GM19351 (cell line): ENCODE results near the gene CLK3.
"Not testable (repeated sequence)": the region's sequence is repeated elsewhere in the genome, so short reads cannot be mapped to it uniquely, and the experiment has no call there.

Source experiments
- ATAC-seq: cut with Tn5 transposase; IDR thresholded peaks from one replicate; pipeline ENCODE4 v1.9.1; 2021; ENCODE audit warnings: mild to moderate bottlenecking, moderate library complexity; ENCODE audit not compliant: unreplicated experiment

Gene CLK3

DNA sequence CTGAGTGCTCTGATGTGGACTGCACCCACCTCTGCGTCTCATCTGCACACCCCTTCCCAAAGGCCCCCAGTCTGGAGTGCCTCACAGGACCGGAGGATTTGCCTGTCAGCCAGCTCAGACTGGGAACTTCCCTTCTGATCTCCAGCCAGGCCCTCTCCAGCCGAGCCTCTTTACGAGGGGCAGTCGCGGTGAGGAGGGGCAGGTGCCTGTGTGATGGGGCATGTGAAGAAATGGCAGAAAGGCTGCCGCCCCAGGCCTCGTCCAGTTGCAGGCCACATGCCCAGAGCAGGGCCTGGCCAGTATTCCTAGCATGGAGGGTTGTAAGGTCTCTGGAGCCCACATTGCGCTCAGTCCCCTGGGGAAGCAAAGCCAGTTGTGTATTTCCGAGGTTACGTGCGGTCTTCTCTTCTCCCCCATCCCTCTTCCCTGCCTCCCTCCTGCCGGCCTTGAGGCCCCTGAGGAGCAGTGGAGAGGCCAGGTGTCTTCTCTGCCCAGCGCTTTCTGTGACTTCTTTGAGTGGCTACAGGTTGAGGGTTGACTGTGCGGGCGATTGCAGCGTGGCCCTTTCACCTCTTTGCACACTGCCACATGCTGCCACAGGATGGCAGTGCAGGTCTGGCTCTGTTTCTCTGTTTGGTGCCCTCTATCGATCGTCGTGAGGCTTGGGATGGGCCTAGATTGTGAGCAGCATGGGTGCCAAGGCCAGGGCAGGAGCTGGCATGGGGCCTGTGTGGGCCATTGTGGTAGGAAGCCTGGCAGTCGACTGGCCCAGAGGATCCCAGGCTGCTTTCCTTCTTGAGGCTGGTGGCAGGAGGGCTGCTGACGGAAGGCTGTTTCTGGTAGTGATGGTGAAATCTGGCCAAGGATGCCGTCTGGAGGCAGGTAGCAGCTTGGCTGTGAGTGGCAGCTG is 5.3 kb downstream of the CLK3 start:
- no peak for ATAC-seq

DNA sequence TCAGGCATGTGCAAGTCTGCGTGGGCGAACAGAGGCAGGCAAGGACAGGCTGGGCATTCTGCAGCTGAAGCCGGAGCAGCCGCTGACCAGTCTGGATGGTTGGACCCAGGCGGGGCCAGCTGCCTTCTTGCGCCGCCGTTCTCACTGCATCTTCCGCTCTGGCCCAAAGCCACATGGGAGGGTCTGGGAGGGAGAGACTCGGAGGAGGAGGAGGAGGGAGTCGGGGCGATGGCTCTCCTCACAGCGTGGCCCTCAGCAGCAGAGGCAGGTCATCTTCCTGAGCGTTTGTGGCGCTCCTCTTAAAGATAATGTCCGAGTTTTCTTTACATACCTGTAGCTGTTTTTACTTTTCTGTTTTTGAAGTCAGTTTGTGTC is 5.9 kb downstream of the CLK3 start:
- ATAC-seq = no peak

DNA sequence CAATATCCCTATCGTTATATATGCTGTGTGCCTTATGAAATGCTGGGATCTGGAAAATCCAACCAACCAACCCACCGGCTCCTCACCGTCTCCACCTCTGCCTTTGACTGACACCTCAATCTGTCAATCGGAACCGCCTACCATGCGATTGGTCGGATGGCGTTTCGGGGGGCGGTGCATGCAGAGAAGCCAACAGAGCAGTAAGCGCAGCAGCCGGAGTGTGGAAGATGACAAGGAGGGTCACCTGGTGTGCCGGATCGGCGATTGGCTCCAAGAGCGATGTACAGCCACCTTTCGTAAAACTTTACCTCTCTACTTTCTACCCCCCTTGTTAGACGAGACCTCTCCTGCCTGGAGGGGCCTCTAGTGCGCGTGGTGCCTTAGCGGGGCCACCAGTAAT is 6.3 kb downstream of the CLK3 start:
- ATAC-seq = no peak

DNA sequence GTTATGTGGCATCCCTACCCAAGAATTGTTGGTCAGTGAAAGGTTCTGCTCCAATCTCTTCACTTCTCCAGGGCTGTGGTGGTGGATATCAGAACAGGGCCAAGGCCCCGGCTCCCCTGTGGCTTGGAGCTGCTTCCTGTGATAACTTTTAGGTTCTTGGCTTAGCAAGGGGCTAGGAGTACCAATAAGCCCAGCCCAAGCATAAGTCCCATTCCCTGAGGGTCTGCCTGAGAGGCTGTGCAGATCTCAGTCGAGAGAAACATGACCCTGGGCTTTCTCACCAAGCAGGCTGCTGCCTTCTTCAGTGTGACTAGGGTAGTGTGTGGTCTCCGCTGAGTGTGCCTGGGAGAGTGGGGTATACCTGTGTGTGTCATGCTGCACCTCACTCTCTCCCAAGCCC is 7.1 kb downstream of the CLK3 start:
- no peak for ATAC-seq

DNA sequence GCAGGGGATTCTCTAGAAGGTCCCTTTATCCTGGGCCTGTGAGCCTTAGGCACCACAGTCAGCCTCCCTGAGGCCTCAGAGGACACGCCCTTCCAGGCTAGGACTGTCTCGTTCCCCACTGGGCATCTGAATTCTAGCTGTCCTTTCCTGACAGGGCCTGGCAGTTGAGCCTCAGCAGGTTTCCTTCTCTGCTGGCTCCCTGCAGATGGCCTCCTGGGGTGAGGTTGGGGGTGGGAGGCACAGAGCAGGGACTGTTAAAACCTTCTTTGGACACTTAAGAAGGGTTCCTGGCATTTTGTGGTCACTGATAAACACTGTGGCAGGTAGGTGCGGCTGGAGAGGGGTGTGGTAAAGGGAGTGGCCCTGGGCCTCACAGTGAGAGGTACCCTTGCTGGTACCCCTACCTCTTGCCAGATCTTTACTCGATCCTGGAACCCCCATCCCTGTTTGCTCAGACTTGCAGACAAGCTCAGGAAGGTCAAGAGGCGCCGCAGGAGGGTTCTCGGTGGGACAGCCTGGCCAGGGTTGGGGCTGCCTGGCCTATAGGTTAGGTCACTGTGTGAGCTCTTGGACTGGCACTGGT is 8.5 kb downstream of the CLK3 start:
- ATAC-seq = no peak

DNA sequence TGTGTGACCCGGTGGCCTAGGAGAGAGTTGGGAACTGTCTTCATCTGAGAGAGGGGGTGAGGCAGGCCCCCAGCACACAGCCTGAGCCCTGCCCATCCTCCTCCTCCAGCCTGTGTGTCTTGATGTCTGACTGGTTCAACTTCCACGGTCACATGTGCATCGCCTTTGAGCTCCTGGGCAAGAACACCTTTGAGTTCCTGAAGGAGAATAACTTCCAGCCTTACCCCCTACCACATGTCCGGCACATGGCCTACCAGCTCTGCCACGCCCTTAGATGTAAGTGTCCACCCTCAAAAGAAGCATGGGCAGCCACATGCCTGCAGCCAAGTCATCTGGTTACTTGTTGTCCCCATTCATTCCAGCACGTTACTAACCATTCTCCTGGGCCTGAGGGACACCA is 10.1 kb downstream of the CLK3 start:
- no peak for ATAC-seq

DNA sequence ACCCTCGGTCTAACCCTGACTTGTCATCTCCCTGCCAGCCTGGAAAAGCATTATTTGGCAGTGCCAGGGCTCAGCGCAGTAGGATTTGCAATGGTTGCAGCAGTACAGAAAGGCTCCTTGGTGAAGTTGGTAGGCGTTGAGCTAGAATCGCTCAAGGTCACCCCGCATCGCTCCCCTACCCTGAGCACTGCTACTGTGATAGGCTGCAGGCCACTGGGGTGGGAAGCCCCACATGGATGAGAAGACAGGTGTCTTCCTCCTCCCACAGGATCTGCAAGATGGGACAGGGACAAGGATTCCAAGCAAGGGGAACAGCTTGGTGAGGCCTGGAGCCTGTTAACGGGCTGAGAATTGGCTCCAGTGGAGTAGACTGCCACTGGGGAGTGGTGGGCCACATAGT is 10.7 kb downstream of the CLK3 start:
- no peak for ATAC-seq

DNA sequence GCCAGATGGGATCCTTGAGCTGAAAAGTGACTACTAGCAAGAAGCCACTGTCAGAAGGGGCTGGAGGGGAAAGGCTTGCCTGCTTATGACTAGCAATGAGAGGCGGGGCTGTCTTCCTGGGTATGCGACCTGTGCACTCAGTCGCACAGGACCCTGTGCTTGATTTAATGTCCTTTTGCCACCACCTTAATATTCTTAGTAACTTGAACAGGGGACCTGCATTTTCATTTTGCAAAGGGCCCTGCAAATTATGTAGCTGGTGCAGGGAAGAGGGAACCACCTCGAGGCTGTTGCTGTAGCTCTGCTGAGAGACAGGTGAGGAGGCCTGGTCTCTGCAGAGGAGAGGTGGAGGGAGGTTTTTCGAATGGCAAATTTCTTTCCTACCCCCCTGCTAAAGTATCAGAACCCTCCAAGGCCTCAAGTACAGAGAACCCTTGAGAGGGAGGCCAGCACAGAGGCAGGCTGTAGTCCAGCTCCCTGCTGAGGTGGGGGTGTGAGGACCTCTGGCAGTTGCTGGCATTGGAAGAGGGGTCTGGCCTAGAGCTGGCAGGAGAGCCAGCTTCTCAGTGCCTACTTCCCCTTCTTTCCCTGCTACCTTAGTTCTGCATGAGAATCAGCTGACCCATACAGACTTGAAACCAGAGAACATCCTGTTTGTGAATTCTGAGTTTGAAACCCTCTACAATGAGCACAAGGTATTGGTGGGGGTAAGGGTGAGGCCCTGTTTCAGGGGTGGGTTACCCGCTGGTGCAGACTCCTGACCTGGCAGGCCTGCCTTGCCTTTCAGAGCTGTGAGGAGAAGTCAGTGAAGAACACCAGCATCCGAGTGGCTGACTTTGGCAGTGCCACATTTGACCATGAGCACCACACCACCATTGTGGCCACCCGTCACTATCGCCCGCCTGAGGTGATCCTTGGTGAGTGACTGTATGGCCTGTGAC is 11.4 kb downstream of the CLK3 start:
- peak; percentile 56 for ATAC-seq

DNA sequence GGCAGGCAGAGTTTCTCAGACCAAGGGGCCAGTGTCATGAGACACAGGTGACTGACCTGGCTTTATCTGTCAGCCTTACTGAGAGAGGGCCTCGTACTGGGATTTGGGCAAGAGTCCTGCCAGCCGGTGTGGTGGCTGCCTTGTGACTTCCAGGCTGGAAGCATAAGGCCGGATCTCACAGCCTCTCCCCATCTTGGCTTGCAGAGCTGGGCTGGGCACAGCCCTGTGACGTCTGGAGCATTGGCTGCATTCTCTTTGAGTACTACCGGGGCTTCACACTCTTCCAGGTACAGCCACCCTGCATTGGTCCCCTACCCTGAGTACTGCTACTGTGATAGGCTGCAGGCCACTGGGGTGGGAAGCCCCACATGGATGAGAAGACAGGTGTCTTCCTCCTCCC is 12.1 kb downstream of the CLK3 start:
- no peak for ATAC-seq

DNA sequence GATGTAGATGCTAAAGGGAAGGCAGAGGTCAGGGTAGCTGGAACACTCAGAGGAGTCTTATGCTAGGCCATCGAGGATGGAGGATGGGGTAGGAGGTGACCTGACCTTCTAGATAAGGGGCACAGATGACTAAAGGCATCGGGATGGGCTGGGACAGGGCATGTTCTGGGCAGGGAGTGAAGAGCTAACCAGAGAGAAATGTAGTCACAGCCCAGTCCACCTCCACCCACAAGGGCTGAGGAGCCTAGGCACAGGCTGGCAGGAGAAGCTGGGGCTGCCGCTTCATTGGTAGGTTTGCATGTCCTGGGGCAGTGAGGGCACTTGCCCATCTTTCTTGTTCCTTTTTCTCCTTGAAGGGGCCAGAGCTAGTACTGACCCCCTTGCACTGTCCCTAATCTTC is 12.6 kb downstream of the CLK3 start:
- ATAC-seq = no peak

DNA sequence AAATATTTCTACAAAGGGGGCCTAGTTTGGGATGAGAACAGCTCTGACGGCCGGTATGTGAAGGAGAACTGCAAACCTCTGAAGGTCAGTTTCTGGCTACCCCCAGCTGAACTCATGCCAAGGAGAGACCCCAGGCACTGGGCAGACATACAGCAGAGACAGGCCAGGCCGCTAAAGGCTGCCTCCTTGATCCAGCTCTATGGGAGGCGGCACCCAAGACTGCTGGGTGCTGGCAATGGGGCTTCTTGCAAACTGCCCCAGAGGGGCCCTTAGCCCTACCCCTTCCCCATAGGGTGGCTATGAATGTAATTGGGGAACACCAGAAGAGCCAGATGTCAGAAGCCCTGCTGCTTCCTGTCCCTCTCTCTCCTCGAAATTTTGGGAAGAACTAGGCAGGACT is 13.3 kb downstream of the CLK3 start:
- ATAC-seq = no peak

DNA sequence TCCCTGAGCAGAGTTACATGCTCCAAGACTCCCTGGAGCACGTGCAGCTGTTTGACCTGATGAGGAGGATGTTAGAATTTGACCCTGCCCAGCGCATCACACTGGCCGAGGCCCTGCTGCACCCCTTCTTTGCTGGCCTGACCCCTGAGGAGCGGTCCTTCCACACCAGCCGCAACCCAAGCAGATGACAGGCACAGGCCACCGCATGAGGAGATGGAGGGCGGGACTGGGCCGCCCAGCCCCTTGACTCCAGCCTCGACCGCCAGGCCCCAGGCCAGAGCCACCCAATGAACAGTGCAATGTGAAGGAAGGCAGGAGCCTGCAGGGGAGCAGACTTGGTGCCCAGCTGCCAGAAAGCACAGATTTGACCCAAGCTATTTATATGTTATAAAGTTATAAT is 14.1 kb downstream of the CLK3 start:
- ATAC-seq = not testable (repeated sequence)

DNA sequence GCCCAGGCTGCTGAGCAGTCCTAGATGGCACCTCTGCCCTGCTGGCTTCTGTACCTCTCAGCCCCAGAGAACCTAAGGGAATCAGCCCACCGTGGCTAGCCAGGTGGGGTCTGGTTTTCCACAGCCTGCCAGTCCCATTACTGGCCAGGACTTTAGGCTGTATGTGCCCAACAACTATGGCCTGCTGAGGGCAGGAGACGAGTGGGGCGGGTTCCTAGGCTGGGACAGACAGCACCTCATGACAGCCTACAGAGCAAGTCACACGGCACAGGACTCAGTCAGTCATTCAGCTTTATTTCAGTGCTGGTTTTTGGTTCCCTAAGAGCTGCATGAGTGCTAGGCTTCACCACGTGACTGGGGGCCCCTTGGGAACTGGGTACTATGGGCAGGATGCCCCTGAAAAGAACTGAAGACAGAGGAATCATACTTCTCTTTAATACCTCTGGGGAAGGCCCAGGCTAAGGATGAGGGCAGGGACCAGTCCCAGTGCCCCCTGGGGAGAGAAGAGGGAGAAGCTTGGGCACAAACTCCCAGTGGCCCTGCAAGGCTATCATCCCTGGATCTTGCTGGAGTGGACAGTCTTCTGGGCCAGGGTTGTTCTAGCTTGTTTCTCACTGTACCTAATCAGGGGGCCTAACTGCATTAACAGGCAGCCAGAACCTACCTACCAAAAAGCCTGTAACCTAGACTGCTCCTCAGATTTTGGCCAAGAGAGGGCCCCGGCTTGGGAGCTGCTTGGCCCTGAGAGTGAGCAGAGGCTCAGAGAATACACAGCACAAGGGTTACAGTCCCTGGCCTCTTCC is 14.8 kb downstream of the CLK3 start:
- no peak for ATAC-seq

DNA sequence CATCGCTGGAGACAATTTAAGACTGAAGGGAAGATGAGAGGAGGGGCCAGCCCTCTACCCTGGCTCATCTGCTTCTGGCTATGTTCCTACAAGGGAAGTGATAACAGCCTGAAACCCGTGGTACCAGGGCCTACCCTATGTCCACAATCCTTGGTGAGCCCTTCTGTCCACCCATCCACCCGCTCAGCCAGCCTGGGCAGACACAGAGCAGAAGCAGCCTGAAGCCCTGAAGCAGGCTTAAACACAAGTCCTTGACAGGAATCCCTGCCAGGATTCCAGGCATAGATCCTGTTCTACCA is 15.4 kb downstream of the CLK3 start:
- ATAC-seq = no peak

DNA sequence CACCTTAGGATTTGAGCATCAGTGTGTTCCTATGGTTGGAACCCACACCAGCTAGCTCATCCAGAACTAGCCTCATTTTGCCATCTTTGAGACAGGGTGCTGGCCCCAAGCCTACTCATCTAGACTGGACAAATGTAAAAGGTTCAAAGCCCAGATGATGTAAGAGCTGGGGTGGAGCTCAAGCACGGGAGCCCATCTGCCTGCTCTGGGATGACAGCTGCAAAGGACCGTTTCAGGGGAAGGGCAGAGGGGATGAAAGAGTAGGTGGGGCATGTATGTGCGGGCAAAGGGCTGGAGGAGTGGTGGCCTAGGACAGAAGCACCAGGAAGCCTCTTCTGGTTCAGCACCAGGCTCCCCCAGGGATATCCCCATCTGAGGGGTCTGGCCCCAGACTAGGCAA is 15.8 kb downstream of the CLK3 start:
- ATAC-seq = no peak

DNA sequence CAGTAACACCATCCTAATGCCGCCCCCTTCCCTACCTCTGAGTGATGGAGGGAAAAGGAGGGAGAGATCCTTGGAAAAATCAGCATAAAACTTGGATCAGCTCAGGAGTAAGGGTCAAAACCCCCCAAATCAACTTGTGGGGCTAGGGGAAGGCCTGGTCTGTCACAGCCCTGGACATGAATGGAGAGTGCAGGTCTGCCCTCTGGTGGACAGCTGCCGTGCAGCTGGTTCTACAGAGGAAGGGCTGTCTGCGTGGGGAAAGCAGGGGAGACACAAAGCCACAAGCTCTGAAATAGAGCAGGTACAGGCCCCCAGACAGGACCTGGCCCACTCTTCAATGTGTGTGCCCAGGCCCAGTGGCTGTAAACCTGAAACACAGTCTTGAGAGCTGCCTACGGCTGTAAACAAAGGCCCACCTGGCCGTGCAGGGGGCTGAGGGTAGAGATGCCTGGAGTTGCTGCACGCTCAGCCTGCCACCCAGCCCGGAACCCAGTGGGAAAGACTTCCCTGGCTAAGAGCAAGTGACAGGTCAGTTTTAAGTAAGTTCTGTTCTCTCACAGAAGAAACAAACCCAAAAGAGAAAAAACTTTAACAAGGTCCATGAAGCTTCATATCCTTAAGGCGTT is 16.4 kb downstream of the CLK3 start:
- ATAC-seq = no peak

DNA sequence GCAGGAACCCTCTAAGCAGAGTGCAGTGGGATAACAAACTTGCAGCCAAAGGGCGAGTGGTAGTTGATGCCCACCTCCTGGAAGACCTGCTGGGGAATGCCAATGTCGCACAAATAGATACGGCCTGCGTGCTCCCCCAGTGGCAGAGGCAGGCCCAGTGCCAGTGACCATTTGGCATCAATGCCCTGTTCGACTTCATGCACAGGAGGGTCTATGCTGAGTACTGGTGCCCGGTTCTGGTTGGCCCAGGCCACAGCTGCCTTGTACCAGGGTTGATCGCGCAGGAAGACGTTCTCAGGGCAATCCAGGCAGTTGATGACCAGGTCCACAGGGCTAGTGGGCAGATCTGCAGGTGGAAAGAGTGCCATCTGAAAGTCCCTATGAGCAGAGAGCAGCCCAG is 17.0 kb downstream of the CLK3 start:
- no peak for ATAC-seq

DNA sequence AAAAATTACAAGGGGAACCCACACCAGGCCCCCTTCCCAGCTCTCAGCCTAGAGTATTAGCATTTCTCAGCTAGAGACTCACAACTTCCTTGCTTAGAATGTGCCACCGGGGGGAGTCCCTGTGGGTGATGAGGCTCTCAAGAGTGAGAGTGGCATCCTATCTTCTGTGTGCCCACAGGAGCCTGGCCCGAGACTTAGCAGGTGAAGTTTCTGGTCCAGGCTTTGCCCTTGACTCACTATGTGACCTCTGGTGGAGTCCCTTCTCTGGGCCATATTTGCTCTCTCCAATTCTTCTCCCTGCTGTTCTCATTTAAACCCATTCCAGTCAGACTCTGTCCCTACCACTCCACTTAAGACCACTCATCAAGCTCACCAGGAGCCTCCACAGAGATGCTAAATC is 18.1 kb downstream of the CLK3 start:
- no peak for ATAC-seq

DNA sequence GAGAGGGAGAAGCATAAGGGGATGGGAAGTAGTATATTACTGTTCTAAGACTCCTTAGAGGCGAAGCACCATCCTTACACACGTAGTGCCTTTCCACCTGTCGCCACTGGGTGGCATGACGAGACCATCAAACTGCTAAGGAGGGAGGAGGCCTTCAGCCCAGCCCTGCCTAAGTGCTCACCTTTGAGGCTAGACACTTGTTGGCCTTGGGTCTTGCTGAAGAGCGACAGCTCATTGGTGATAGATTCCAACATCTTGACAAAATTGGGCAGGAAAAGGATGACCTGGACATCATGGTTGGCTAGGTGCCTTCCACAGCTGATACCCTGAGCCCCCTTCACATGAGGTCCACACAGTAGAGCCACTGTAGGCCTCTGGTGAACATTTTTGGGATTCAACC is 19.6 kb downstream of the CLK3 start:
- ATAC-seq = peak; percentile 53

DNA sequence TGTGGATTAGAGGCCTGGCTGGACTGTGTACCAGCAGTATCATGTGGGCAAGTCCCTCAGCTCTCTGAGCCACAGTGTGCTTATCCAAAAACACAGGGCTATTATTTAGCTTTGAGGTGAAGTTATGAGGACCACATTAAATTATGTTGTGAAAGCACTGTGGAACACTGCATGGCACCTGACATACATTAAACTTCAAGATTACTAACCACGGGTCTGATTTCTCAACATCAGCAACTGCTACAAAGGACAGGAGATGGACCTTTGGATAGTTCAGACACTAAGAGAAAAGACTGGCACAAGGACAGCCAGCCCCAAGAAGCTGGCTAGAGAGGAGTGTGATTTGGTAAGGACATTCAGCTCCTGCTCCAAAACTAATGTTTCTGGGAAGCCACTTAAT is 21.3 kb downstream of the CLK3 start:
- no peak for ATAC-seq

DNA sequence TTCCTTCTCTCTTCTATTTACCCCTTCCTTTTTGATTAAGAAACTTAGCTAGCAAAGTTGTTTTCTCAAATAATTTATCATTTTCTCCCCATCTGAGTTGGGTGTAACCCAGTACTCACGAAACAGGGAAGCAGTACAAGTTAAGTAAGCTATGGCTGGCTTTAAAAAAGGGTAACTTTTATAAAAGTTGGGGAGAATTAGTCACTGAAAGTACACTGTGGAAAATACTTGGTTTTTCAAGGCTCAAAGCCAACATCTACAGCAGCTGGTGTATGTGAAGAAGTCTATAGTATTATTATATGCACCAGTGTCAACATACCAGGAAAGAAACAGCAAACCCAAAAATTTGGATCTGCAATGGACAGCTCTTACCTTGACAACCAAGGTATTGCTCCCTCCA is 25.5 kb downstream of the CLK3 start:
- ATAC-seq = no peak
